HK-2 (cell line): ENCODE measurements around the gene SNCA.

ENCODE experiments used
- DNase-seq: peaks from one replicate; pipeline ENCODE4 v3.0.0-alpha.2; 2018; ENCODE audit not compliant: unreplicated experiment

SNCA gene

GRCh38 chr4:89707467-89707866 is 129.5 kb downstream of the SNCA start:
- no peak for DNase-seq

DNA sequence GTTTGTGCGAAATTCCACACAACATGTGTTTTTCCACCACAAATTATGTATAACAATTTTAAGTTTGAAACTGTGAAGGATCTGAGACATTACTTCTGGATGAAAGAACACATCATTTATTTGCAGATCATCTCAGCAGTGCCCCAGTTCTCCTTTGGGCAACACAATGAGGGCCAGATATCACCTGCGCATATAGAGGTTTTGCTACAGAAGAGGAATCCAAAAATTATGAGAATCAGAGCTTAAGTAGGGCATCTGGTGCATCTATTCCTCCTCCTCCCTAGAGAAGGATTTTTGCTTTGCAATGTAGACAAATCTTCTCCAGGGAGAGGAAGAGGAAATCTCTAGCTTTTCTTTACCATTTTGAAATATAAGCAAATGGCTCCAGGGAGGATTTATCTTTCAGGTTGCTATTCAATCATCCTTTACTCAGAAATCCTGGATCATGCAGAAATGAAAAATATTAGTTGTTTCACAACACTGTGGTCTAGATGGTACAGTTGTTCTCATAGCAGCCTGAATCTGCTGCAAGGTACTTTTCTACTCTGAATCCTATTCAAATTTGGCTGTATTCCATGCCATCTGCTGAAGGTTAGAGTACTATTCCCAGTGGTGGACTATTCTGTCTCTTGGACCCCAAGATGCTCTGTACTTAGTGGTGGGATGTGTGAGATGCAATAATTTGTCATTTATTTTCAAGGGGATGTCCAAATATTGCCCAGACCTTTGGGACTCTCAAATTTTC is 132.1 kb downstream of the SNCA start:
- no peak for DNase-seq

DNA sequence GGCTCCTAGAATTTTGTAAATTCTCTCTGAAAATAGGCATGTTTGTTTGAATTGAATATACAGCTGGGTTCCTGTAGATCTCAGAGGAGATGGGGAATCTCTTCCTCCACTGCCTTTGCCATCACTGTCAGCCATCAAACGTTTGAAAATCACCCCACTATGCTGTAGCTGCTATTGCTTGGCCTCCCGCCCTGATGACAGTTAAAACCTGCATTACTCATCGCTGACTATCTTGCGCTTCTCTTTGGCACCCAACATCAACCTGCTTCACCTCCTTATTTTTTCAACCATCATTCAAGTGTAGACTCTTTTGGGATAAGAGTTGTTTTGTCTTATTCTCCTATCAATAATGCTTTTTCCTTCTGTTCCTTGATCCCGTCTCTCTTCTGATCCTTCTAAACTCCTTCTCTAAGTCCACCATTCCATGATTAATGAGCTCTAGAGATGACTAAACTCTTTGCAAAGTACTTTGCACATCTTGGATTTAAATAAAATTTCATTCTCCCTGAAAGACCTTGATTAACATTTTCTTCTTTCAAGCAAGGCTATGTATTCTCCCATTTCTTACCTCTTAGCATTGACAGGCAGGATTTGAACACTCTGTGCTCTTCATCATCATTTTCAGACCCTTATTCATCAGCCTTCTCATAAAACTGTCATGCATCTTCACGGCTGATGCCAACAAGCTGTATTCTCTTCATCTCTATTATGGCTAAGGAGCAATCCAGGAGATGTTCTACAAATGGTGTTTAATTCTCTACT is 133.0 kb downstream of the SNCA start:
- DNase-seq = no peak

DNA sequence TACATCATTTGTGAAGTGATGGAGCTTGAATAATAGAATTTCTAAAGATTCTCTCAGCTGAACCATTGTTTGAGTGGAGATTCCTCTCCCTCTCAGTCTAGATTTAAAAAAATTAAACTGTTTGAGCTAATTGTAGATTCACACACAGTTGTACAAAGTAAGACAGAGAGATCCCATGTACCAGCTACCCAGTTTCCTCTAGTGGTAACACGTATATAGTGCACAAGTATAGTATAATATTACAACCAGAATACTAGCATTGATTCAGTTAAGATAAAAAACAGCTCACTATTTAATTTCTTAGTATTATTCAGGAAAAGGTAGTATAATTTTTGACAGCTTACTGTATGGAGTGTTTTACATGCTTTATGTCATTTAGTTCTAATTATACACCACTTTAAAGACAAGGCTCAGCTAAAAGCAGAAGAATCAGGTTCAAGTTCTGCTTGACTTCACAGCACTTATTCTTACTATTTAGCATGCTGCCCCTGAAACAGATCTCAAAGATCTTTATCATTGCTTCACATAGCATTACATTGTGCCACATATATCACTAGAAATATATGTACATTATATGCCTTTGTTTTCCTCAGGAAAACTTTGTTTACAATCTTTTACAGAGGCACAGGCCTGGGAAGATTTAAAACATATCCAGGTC is 136.1 kb downstream of the SNCA start:
- DNase-seq = no peak

DNA sequence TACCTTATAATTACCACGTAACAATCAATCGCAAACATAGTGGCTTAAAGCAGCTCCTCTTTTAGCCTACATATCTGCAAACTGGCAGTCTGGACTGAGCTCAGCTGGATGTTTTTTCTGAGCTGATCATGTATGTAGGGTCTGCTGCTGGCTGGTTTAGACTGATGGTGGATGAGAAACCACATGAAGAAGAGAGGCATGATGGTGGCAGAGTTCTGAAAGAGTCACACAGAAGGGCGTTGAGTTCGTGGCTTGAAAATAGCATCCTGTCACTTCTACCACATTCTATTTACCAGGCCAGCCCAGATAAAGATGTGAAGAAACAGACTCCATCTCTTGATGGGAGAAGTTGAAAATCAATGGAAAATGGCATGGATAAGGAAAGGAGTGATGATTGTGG is 151.3 kb downstream of the SNCA start:
- no peak for DNase-seq

GRCh38 chr4:89685277-89685676 is 151.7 kb downstream of the SNCA start:
- DNase-seq = no peak

GRCh38 chr4:89684536-89684935 is 152.4 kb downstream of the SNCA start:
- DNase-seq = no peak

GRCh38 chr4:89682808-89683207 is 154.2 kb downstream of the SNCA start:
- DNase-seq = no peak

GRCh38 chr4:89681671-89682070 is 155.3 kb downstream of the SNCA start:
- DNase-seq = no peak

DNA sequence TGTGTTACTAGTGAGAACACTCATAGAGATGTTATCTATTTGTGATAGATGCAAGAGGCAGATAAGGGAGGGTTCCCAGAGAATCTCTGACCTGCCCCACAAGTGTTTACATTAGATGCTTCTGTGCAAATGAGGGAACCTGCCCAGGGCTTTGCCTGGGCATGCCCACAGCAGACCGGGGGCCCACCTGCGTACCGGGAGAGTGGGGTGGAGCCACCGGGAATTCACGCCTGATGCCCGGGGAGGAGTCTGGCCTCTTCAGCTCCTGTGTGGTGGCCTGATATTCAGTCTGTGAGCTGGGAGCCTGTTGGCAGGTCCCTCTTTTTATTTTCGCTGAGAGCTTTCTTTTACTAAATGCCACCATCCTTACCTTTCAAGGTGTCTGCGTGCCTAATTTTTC is 155.7 kb downstream of the SNCA start:
- no peak for DNase-seq

- DNase-seq = no peak
These were observed 162.0 kb downstream of the SNCA start for GRCh38 chr4:89674876-89675459.
